IPS DF 19.7 (cell line): ENCODE measurements around the gene CFAP97D2.
"Not testable (repeated sequence)": the region's sequence is repeated elsewhere in the genome, so short reads cannot be mapped to it uniquely, and the experiment has no call there.

Source experiments
- DNase-seq: peaks from one replicate; pipeline ENCODE4 v3.0.0-alpha.2; 2013; ENCODE audit warnings: low read depth, low spot score

The CFAP97D2 gene

GRCh38 chr13:114143806-114144605 lies 35.1 kb upstream of the CFAP97D2 start:
- no peak for DNase-seq

GRCh38 chr13:114144606-114145244 lies 34.3 kb upstream of the CFAP97D2 start:
- DNase-seq = no peak

GRCh38 chr13:114145256-114145655 lies 33.8 kb upstream of the CFAP97D2 start:
- no peak for DNase-seq

GRCh38 chr13:114145722-114146121 lies 33.3 kb upstream of the CFAP97D2 start:
- DNase-seq = no peak

- DNase-seq = no peak
These were observed 32.9 kb upstream of the CFAP97D2 start for GRCh38 chr13:114146173-114146572.

- no peak for DNase-seq
These were observed 32.4 kb upstream of the CFAP97D2 start for GRCh38 chr13:114146629-114147028.

DNA sequence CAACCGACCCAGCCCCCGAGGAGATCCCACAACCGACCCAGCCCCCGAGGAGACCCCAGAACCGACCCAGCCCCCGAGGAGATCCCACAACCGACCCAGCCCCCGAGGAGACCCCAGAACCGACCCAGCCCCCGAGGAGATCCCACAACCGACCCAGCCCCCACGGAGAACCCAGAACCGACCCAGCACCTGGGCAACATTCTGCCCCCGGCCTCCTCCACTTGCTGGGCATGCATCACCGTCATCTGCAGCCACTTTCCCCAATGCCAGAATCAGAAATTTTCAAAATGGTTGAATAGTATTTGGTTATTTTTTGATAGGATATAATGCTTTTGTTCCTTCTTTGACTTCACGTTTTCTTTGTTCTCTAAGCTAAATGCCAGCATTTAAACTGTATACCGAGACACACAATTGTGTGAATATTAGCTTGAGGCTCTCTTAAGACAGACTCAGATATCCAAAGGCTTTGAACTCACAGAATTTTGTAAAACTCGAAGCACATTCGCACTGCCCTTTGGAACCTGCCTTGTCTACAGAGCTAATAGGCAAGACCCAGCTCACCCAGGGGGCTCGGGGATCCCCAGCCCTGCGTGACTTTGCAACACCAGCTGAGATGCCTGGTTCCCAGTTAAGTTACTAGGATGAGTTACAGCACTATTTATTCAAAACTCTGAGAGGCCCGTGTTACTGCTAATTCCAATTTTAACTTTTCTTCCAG lies 31.1 kb upstream of the CFAP97D2 start:
- DNase-seq = no peak

GRCh38 chr13:114148521-114148855 lies 30.6 kb upstream of the CFAP97D2 start:
- no peak for DNase-seq

GRCh38 chr13:114148886-114149285 lies 30.2 kb upstream of the CFAP97D2 start:
- not testable (repeated sequence) for DNase-seq

- DNase-seq = no peak
These were observed 29.0 kb upstream of the CFAP97D2 start for GRCh38 chr13:114149774-114150740.

DNA sequence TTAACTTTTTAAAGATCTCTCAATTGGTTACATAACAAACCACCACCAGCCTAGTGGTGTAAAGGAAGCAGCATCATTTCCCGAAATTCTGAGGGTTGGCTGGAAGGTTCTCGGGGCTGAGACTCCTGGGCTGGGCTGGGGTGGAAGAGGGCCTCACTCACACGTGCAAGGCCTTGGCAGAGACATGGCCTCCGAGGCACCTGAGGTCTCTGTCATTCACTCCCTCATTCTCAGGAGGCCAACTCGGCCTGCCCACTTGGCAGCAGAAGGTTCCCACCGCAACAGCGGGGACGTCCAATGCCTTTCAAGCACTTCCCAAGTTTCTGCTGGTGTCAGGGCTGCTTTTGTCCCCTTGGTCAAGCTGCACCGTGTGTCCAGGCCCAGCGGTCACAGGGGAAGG lies 28.0 kb upstream of the CFAP97D2 start:
- DNase-seq = no peak

GRCh38 chr13:114151565-114152284 lies 27.3 kb upstream of the CFAP97D2 start:
- DNase-seq = no peak

- DNase-seq = no peak
These were observed 26.8 kb upstream of the CFAP97D2 start for GRCh38 chr13:114152285-114152645.

DNA sequence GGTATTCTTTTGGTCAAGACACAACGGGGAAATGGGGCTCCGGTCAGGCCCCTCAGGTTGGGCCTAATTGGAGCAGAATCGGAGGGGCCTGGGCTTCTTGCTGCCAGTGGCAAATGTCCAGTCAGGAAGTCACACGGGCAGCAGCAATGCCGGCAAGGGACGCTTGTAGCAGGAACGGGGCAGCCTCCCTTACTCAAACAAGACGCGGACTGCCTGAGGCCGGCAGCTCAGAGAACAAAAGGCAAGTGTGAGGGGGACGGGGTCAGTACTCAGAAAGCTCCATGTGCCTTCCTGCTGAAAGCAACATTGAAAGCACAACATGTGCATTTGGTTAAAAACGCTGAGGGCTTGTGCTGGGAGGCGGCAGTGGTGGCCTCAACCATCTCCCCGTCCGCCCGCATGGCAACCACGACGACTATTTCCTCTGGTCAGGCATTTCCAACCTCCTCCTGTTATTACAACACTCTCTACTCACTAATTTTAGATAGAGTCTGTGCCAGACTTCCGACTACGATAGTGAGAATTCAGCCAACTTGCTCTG lies 26.2 kb upstream of the CFAP97D2 start:
- DNase-seq = no peak

DNA sequence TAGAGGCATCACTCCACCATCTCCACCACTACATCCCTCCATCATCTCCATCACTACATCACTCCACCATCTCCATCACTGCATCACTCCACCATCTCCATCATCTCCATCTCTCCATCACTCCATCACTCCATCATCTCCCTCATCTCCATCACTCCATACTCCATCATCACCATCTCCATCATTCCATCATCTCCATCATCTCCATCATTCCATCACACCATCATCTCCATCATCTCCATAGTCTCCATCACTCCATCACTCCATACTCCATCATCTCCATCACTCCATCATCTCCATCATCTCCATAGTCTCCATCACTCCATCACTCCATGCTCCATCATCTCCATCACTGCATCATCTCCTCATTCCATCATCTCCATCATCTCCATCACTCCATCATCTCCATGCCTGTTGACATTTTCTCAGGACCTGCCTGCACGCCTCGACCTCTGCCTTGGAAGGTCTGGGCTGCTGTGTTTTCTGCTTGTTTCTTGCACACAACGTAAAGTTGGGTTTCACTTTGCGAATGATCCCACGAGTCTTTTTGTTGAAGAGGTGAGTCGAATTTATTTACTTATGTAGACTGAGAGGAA lies 25.5 kb upstream of the CFAP97D2 start:
- DNase-seq = no peak

DNA sequence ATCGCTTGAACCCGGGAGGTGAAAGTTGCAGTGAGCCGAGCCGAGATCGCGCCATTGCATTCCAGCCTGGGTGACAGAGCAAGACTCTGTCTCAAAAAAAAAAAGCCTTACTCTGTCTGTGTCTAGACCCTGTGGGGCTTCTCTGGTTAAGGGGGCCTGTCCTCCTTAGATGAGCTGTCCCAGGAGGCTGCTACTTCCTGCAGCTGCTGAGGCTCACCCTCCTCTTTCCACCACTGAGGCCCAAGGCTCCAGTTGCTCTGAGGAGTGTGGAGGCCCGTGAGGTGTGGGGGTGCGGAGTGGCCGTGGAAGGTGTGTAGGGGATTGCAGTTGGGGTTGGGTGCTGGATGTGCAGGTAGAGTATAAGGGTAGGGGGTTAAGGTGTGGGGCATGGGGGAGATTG lies 24.6 kb upstream of the CFAP97D2 start:
- no peak for DNase-seq

DNA sequence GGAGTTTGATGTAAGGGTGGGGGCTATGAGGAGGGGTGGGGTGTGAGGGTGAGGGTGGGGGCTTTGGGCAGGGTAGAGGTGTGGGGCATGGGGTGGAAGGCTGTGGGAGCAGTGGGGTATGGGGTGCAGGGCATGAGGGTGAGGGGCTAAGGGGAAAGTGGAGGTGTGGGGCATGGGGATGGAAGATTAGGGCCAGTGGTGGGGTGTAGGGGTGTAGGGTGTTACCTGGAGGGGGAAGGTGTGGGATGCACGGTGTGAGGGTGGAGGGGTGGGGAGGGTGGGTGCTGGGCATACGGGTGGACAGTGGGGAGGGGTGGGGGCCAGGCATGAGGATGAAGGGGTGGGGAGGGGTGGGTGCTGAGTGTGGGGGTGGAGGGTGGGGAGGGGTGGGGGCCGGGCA lies 23.7 kb upstream of the CFAP97D2 start:
- DNase-seq = no peak

DNA sequence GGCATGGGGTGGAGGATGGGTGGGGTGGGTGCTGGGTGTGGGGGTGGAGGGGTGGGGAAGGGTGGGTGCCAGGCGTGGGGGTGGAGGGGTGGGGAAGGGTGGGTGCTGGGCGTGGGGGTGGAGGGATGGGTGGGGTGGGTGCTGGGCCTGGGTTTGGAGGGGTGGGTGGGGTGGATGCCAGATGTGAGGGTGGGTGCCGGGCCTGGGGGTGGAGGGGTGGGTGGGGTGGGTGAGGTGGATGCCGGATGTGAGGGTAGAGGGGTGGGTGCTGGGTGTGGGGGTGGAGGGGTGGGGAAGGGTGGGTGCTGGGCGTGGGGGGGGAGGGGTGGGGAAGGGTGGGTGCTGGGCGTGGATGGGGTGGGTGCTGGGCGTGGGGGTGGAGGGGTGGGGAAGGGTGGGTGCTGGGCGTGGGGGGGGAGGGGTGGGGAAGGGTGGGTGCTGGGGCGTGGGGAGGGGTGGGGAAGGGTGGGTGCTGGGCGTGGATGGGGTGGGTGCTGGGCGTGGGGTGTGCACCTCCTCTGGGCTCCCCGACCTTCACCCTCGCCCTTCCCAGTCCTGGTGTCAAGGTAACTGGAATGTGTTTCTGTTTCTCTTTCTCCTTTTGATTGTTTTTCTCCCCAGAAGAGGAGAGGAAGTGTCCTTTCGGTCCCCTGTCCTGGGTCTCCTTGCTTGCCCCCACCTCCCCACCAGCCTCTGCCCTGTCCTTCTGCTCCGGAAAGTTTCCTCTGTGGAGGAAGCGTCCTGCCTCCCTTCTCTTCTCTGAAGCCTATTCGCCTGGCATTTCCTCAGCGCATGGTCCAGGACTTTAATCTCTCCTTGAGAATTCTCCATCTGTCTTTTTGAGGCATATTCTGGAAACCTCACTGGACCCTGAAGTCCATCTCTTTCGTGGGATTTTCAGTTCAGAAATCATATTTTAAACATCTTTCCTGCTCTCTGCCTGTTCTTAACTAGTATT lies 22.9 kb upstream of the CFAP97D2 start:
- no peak for DNase-seq

DNA sequence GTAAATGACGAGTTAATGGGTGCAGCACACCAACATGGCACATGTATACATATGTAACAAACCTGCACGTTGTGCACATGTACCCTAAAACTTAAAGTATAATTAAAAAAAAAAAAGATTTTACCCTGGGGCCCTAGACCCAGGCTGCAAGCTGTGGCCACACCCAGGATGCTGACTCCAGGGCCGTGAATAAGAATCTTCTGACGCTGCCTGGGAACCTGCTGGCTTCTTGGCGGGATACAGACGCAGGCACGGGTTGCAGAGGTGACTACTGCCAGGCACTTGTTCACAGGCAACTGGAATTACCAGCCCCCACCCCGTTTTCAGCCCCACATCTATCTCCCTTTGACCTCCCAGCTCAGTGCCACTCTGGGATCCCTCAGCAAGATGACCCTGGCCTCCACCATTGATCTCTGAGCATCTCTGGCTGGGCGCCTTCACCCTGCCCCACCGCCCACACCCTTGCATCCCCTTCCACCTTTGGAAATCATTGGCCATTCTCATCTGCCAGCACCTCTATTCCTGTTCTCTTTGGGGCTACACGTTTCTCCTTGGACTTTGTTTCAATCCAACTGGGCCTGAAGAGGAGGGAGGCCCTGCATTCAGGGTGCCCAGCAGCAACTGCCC lies 21.1 kb upstream of the CFAP97D2 start:
- no peak for DNase-seq
